Mesodermal cell (in vitro differentiated cells): ENCODE measurements around the gene ZNF800.
"Not testable (repeated sequence)": the region's sequence is repeated elsewhere in the genome, so short reads cannot be mapped to it uniquely, and the experiment has no call there.

Experiments used
- H3K27ac ChIP-seq: 2 replicates; pipeline ENCODE4 v1.7.0; 2013; ENCODE audit warnings: mild to moderate bottlenecking, low read depth, low read length, moderate library complexity; ENCODE audit not compliant: severe bottlenecking
- H3K36me3 ChIP-seq: 2 replicates; pipeline ENCODE4 v1.7.1; 2013; ENCODE audit warnings: mild to moderate bottlenecking, low read length, moderate library complexity; ENCODE audit not compliant: control insufficient read depth, insufficient read depth
- H3K4me1 ChIP-seq: one replicate; pipeline ENCODE4 v1.7.1; 2013; ENCODE audit warnings: mild to moderate bottlenecking, low read length; ENCODE audit not compliant: insufficient read depth, control insufficient read depth, poor library complexity, severe bottlenecking
- H3K4me3 ChIP-seq: 2 replicates; pipeline ENCODE4 v1.7.0; 2013; ENCODE audit warnings: low read length, control low read depth, mild to moderate bottlenecking; ENCODE audit not compliant: insufficient read depth, poor library complexity, severe bottlenecking; ENCODE audit errors: extremely low read depth
- H3K9me3 ChIP-seq: 2 replicates; pipeline ENCODE4 v1.7.1; 2013; ENCODE audit warnings: mild to moderate bottlenecking, low read length, moderate library complexity; ENCODE audit not compliant: control insufficient read depth
- WGBS, 2 experiments: methylation state at CpG; one replicate each; pipeline ENCODE4 v1.1.5; 2013; ENCODE audit warnings: missing lambda C conversion rate in 2 of 2; ENCODE audit not compliant: insufficient coverage in 2 of 2; 5-methylcytosine and 5-hydroxymethylcytosine counted together

The ZNF800 gene

DNA sequence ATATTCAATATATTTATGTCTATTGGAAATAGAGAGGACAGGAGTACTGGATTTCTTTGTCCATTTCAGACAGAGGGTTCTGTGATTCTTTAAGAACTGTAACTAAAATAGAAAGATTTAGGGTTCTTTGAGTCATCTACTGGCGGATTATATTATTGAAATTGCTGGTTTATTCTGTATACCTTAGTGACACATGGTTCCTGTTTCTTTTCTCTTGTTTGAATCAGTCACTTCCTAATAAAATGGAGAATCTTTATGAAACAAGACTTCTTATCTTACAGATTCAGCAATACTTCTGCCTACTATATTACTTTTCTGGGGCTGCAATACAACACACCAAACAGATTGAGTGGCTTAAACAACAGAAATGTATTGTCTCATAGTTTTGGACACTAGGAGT lies 20.8 kb upstream of the ZNF800 start:
- H3K4me1 ChIP-seq, result no peaks in the 10 kb centered on the region
- WGBS, 2 experiments, result no CpG with 5 or more reads among the region's 1 CpG
- H3K4me3 ChIP-seq, result no peak overlapping the region
- H3K9me3 ChIP-seq, result no peaks in the 10 kb centered on the region
- H3K36me3 ChIP-seq, result no peaks in the 10 kb centered on the region
- H3K27ac ChIP-seq, result no peak overlapping the region

GRCh38 chr7:127411176-127411575 lies 18.7 kb upstream of the ZNF800 start:
- Histone ChIP-seq H3K4me1 (no peaks in the 10 kb centered on the region), H3K27ac (no peak overlapping the region), H3K9me3 (no peaks in the 10 kb centered on the region), H3K36me3 (no peaks in the 10 kb centered on the region), H3K4me3 (no peak overlapping the region)

DNA sequence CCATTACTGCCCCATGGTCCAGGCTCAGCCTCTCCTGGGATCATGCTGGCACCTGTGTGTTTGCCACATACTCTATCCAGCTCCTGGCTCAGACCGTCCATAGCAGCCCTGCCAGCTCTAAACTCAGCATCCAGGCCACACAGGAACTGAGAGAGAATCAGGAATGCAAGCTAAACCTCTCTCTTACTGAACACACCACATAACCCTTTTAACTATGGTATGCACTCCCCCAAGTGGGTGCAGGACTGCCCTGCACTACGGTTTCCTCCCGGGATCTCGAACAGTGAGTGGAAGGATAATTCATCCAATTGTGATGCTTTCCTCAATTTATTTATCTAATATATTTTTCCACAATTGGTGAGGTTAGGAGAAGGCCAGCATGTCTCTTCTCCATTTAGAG lies 17.1 kb upstream of the ZNF800 start:
- H3K27ac ChIP-seq, result no peak overlapping the region
- 60 to 64% methylated on average over 1 of the region's 4 CpGs for whole genome bisulfite sequencing, 2 experiments
- H3K4me1 ChIP-seq, result no peaks in the 10 kb centered on the region
- H3K4me3 ChIP-seq, result no peak overlapping the region
- no peaks in the 10 kb centered on the region for H3K36me3 ChIP-seq
- H3K9me3 ChIP-seq, result no peaks in the 10 kb centered on the region

GRCh38 chr7:127404286-127405072 lies 12.0 kb upstream of the ZNF800 start:
- Histone ChIP-seq H3K4me1 (no peaks in the 10 kb centered on the region), H3K9me3 (no peaks in the 10 kb centered on the region), H3K36me3 (no peaks in the 10 kb centered on the region), H3K27ac (no peak overlapping the region), H3K4me3 (no peak overlapping the region)
- 90% methylated on average over 2 of the region's 3 CpGs; no CpG with 5 or more reads in 1 of the 2 experiments for WGBS, 2 experiments

- no peaks in the 10 kb centered on the region for H3K36me3 ChIP-seq
- no peaks in the 10 kb centered on the region for H3K9me3 ChIP-seq
- H3K27ac ChIP-seq, result no peak overlapping the region
- H3K4me1 ChIP-seq, result no peaks in the 10 kb centered on the region
- no peak overlapping the region for H3K4me3 ChIP-seq
- WGBS, 2 experiments, result no CpG with 5 or more reads among the region's 1 CpG
Observed at GRCh38 chr7:127396184-127396583, 3.7 kb upstream of the ZNF800 start.

DNA sequence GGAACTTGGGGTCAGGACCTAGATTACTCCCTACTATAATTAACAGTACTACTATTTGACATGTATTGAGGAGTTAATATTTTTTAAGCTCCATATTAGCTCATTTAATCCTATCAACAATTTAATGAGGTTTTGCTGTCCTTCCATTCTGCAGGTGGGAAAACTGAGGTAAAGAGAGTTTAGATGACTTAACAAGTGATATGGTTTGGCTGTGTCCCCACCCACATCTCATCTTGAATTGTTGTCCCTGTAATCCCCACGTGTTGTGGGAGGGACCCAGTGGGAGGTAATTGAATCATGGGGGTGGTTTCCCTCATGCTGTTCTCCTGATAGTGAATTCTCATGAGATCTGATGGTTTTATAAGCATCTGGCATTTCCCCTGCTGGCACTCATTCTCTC lies 2.6 kb upstream of the ZNF800 start:
- not testable (repeated sequence) for H3K36me3 ChIP-seq, H3K4me1 ChIP-seq, H3K9me3 ChIP-seq, H3K27ac ChIP-seq, H3K4me3 ChIP-seq
- WGBS, 2 experiments, result no CpG with 5 or more reads among the region's 1 CpG

DNA sequence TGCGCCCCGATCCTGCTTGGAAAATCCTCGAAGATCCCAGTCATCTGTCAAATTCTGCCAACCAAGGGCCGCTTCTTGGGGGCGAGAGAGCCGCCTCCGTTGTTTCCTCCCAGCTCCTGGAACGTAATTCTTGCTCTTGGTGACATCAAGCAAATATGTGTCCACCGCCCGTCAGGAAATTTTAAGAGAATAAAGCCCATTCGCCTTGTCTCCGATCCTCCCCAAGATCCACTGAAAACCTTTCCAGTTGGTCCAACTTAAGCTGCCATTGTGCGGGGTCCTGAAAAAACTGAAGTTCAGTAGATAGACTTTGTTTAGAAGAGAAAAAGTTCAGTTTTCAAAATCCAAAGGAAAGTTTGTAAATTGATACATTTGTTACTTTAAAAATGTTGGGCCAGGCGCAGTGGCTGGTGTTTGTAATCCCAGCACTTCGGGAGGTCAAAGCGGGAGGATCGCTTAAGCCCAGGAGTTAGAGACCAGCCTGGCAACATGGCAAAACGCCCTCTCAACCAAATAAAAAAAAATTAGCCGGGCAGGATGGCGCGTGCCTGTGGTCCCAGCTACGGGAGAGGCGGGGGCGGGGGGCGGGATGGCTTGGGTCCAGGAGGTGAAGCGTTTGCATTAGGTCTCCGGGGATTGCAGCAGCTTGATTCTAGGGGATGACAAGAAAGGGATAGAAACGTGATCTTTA lies 1.0 kb upstream of the ZNF800 start:
- Histone ChIP-seq H3K9me3 (no peaks in the 10 kb centered on the region), H3K4me3 (peak overlapping the region; percentile 96), H3K36me3 (peaks cover 17% of the 10 kb centered on the region), H3K4me1 (no peaks in the 10 kb centered on the region), H3K27ac (peak overlapping the region; percentile 72)
- 10 to 12% methylated on average over 16 to 17 of the region's 28 CpGs for WGBS, 2 experiments

- Histone ChIP-seq H3K4me3 (peak overlapping the region; percentile 96), H3K4me1 (no peaks in the 10 kb centered on the region), H3K9me3 (no peaks in the 10 kb centered on the region), H3K27ac (peak overlapping the region; percentile 67), H3K36me3 (peaks cover 28% of the 10 kb centered on the region)
- WGBS, 2 experiments, result 0 to 1% methylated on average over 22 to 39 of the region's 48 CpGs
Observed at GRCh38 chr7:127392182-127392565, 334 bp downstream of the ZNF800 start.

DNA sequence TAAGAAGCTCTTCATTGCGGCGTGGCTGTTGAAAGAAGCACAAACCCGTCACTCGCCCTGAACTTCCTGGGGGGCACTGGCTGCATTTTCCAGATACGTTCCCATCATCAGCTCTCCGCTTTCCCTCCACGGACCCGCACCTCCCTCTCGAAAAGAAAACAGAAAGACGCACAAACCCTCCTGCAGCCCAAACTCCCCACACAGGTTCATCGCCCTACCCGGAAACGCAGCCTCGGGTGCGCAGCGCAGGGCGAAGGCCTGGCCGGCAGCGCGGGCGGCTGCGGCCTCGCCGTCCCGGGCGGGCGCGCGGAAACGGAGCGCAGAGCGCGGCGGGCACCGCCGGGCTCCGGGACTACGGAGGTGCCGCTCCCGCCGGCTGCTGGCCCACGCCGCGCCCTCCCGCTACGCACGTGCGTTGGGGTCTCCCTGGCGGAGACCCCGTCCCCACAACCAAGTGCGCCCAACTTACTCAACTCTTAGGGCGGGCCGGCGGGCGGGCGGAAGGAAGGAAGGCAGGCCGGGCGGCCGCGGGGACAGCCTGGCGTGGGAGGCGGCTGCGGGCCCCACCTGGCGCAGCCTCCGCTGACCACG lies 822 bp downstream of the ZNF800 start:
- Histone ChIP-seq H3K4me3 (peak overlapping the region; percentile 96), H3K27ac (no peak overlapping the region), H3K9me3 (no peaks in the 10 kb centered on the region), H3K4me1 (no peaks in the 10 kb centered on the region), H3K36me3 (peaks cover 31% of the 10 kb centered on the region)
- 0 to 1% methylated on average over 31 to 48 of the region's 66 CpGs for WGBS, 2 experiments

GRCh38 chr7:127390817-127391590 lies 1.5 kb downstream of the ZNF800 start:
- Histone ChIP-seq H3K27ac (no peak overlapping the region), H3K4me1 (no peaks in the 10 kb centered on the region), H3K9me3 (no peaks in the 10 kb centered on the region), H3K36me3 (peaks cover 37% of the 10 kb centered on the region), H3K4me3 (peak overlapping the region; percentile 96)
- 31 to 41% methylated on average over 5 of the region's 9 CpGs for WGBS, 2 experiments
